Uterus (tissue), 2 donors: ENCODE results near the gene JPH3.

ENCODE experiments used
- POLR2A ChIP-seq, 2 donors: fragments of 450-650 bp; IDR thresholded peaks; one replicate each; pipeline ENCODE4 v1.6.1; 2016; ENCODE audit warnings: antibody characterized with exemption in 2 of 2, mild to moderate bottlenecking in 1 of 2, moderate library complexity in 1 of 2
- TF ChIP-seq, protein P1 (sequence below), 4 experiments: fragments of 200-600 bp in 2 of 4; fragments of 450-650 bp in 2 of 4; sonication (generic) in 2 of 4; IDR thresholded peaks; one replicate each; pipeline ENCODE4 v1.5.1; 2016 to 2019; ENCODE audit warnings: antibody characterized with exemption in 4 of 4, mild to moderate bottlenecking in 2 of 4, moderate library complexity in 1 of 4

DNA sequence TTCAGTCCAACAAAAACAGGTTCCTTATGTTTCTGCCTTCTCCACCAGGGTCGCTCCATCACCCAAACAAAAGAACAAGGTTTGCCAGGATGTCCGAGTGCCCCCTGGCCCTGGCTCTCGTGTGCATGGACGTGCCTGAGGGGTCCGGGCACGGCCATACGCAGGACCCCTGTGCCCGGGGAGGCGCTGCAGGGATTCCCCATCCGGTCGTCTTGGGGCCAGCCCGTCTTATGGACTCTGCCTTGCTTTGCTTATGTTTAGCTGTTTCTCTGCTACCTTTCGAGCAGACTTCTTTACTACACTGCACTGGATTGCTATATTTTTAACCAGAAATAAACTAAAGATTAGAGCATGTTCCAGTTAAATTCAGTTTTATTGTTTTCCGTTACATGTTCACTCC, 95.5 kb downstream of the JPH3 start:
- TF ChIP-seq, protein P1, sequence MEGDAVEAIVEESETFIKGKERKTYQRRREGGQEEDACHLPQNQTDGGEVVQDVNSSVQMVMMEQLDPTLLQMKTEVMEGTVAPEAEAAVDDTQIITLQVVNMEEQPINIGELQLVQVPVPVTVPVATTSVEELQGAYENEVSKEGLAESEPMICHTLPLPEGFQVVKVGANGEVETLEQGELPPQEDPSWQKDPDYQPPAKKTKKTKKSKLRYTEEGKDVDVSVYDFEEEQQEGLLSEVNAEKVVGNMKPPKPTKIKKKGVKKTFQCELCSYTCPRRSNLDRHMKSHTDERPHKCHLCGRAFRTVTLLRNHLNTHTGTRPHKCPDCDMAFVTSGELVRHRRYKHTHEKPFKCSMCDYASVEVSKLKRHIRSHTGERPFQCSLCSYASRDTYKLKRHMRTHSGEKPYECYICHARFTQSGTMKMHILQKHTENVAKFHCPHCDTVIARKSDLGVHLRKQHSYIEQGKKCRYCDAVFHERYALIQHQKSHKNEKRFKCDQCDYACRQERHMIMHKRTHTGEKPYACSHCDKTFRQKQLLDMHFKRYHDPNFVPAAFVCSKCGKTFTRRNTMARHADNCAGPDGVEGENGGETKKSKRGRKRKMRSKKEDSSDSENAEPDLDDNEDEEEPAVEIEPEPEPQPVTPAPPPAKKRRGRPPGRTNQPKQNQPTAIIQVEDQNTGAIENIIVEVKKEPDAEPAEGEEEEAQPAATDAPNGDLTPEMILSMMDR (IDR thresholded peaks at IDR 0.05) = no peak
- TF ChIP-seq POLR2A (IDR thresholded peaks at IDR 0.05) = no peak
